Endothelial cell of umbilical vein (primary cell): ENCODE results near the gene PARP3.

ENCODE experiments used
- EZH2 ChIP-seq: IDR thresholded peaks from 2 replicates; pipeline ENCODE4 v1.6.1; 2012; ENCODE audit warnings: borderline replicate concordance, low read depth, mild to moderate bottlenecking, moderate library complexity, low read length, inconsistent platforms; ENCODE audit not compliant: severe bottlenecking
- FOS ChIP-seq: IDR thresholded peaks from 2 replicates; pipeline ENCODE4 v1.6.1; 2011; ENCODE audit warnings: mild to moderate bottlenecking, low read length, moderate library complexity, borderline replicate concordance; ENCODE audit not compliant: insufficient read depth
- JUN ChIP-seq: IDR thresholded peaks from 2 replicates; pipeline ENCODE4 v1.6.1; 2011; ENCODE audit warnings: borderline replicate concordance, low read depth; ENCODE audit not compliant: insufficient read length, insufficient read depth
- MYC ChIP-seq: IDR thresholded peaks from one replicate; pipeline ENCODE4 v1.6.1; 2011; ENCODE audit warnings: mild to moderate bottlenecking, low read depth, low read length
- POLR2A ChIP-seq: IDR thresholded peaks from 2 replicates; pipeline ENCODE4 v1.6.1; 2012; ENCODE audit warnings: low read depth, mild to moderate bottlenecking, control low read depth, low read length
- POLR2AphosphoS5 ChIP-seq: IDR thresholded peaks from 2 replicates; pipeline ENCODE4 v1.6.1; 2012; ENCODE audit warnings: low read depth, mild to moderate bottlenecking, control low read depth, low read length, moderate library complexity; ENCODE audit not compliant: insufficient read depth
- TF ChIP-seq, protein P1 (sequence below), 2 donors: IDR thresholded peaks; 1 replicate in 1 of 2; 2 replicates in 1 of 2; pipeline ENCODE4 v1.5.1; 2011; ENCODE audit warnings: low read length in 2 of 2, mild to moderate bottlenecking in 2 of 2, moderate library complexity in 2 of 2, control low read depth in 1 of 2, inconsistent platforms in 1 of 2, low read depth in 1 of 2; ENCODE audit not compliant: insufficient read depth in 1 of 2; ENCODE audit errors: extremely low read depth in 1 of 2
- TF ChIP-seq, protein P2 (sequence below): IDR thresholded peaks from 2 replicates; pipeline ENCODE4 v1.6.1; 2011; ENCODE audit not compliant: insufficient read depth, insufficient read length

DNA sequence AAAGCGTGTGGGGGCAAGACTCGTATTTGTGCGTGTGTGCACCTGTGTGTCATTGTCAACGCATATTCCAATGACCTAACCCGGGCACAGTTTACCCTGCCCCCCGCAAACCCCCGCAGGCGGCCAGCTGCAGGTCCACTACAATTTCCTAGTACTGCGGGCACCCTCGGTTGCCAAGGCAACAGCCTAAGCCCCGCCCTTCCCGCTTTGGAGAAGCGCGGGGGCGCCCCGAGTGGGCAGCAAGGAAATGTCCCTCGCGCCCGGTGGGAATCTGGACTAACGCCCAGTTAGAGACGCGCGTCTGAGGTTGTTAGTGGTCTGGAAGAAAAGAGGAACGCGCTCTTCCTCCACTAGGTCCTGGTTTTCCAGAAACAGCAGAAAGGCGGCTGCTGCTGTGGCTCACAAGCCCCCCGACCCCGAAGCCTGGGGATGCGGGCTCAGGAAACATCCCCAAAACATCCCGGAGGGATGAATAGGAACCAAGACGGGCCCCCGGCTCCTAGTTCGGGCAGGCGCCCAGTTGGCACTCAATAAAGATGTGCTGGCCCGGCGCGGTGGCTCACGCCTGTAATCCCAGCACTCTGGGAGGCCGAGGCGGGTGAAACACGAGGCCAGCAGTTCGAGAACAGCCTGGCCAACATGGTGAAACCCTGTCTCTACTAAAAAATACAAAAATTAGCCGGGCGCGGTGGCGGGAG, 33.8 kb downstream of the PARP3 start:
- TF ChIP-seq, protein P1, sequence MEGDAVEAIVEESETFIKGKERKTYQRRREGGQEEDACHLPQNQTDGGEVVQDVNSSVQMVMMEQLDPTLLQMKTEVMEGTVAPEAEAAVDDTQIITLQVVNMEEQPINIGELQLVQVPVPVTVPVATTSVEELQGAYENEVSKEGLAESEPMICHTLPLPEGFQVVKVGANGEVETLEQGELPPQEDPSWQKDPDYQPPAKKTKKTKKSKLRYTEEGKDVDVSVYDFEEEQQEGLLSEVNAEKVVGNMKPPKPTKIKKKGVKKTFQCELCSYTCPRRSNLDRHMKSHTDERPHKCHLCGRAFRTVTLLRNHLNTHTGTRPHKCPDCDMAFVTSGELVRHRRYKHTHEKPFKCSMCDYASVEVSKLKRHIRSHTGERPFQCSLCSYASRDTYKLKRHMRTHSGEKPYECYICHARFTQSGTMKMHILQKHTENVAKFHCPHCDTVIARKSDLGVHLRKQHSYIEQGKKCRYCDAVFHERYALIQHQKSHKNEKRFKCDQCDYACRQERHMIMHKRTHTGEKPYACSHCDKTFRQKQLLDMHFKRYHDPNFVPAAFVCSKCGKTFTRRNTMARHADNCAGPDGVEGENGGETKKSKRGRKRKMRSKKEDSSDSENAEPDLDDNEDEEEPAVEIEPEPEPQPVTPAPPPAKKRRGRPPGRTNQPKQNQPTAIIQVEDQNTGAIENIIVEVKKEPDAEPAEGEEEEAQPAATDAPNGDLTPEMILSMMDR (IDR thresholded peaks at IDR 0.05; ENCODE audit: extremely low read depth in 1 of 2, insufficient read depth in 1 of 2, low read depth in 1 of 2, low read length in 2 of 2), result peak in 1 of 2 donors; percentile 36
- no peak for TF ChIP-seq EZH2
- no peak for TF ChIP-seq POLR2A
- no peak for TF ChIP-seq POLR2AphosphoS5
- no peak for TF ChIP-seq MYC
- TF ChIP-seq, protein P2, sequence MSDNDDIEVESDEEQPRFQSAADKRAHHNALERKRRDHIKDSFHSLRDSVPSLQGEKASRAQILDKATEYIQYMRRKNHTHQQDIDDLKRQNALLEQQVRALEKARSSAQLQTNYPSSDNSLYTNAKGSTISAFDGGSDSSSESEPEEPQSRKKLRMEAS, result no peak
- TF ChIP-seq JUN, result no peak
- no peak for TF ChIP-seq FOS
